IMR-90 (cell line): ENCODE measurements around the gene DNAJB8. TPM values are rescaled to one million over a fixed set of nuclear protein-coding genes. Genes with fewer than 3 reads are reported as not detected.
A peak's percentile ranks its signal among the peaks of the same experiment; 100 is the strongest.

ENCODE experiments used
- ATAC-seq: fragments of 200-7000 bp; cut with Tn5 transposase; 2 replicates; pipeline ENCODE4 v1.9.1; 2020; ENCODE audit warnings: low read depth, mild to moderate bottlenecking, moderate library complexity
- BruUV-seq: library from RNA; stranded (reverse); fragments of 400-500 nt; replicated peaks from 2 replicates; lab custom pipeline; 2021; lab: Mats Ljungman, UMichigan
- CTCF ChIA-PET: fragments of 300-600 bp; formaldehyde crosslinking; extraction: SDS; loops from one replicate; lab custom pipeline; 2021; ENCODE audit warnings: antibody characterized with exemption; lab: Yijun Ruan, JAX
- POLR2A ChIA-PET: fragments of 300-600 bp; sonication (Branson Sonifier 250); formaldehyde crosslinking; loops from one replicate; lab custom pipeline; 2022; ENCODE audit warnings: antibody characterized with exemption; ENCODE audit not compliant: unreplicated experiment; lab: Charles Lee
- DNase-seq: peaks from one replicate; pipeline ENCODE4 v3.0.0; 2013
- H2AFZ ChIP-seq: replicated peaks from 2 replicates; pipeline ENCODE3; 2013; ENCODE audit warnings: low read length, mild to moderate bottlenecking; ENCODE audit not compliant: poor library complexity
- H2AK5ac ChIP-seq: 2 replicates; pipeline ENCODE4 v1.6.1; 2013; ENCODE audit warnings: low read depth, low read length, inconsistent platforms
- H2AK9ac ChIP-seq: replicated peaks from 2 replicates; pipeline ENCODE3; 2013; ENCODE audit warnings: mild to moderate bottlenecking, low read depth, low read length, moderate library complexity; ENCODE audit not compliant: poor library complexity
- H2BK120ac ChIP-seq: 2 replicates; pipeline ENCODE4 v1.6.1; 2013; ENCODE audit warnings: low read depth, low read length, inconsistent platforms
- H2BK15ac ChIP-seq: 3 replicates; pipeline ENCODE4 v1.6.1; 2013; ENCODE audit warnings: low read depth, low read length, inconsistent platforms
- H2BK20ac ChIP-seq: 2 replicates; pipeline ENCODE4 v1.6.1; 2013; ENCODE audit warnings: low read depth, mild to moderate bottlenecking, inconsistent platforms, low read length, moderate library complexity
- H2BK5ac ChIP-seq: 2 replicates; pipeline ENCODE4 v1.6.1; 2013; ENCODE audit warnings: mild to moderate bottlenecking, low read depth, low read length, inconsistent platforms; ENCODE audit not compliant: poor library complexity, severe bottlenecking
- H3K14ac ChIP-seq: replicated peaks from 2 replicates; pipeline ENCODE4 v1.6.1; 2013; ENCODE audit warnings: low read depth, low read length, inconsistent platforms
- H3K18ac ChIP-seq: 2 replicates; pipeline ENCODE4 v1.6.1; 2013; ENCODE audit warnings: low read depth, low read length, control low read depth
- H3K23ac ChIP-seq: 2 replicates; pipeline ENCODE4 v1.6.1; 2013; ENCODE audit warnings: low read depth, low read length, inconsistent platforms
- H3K27ac ChIP-seq: 2 replicates; pipeline ENCODE4 v1.5.1; 2013; ENCODE audit warnings: mild to moderate bottlenecking, control low read depth, low read length; ENCODE audit not compliant: insufficient read depth
- H3K27me3 ChIP-seq: 2 replicates; pipeline ENCODE4 v1.6.1; 2013; ENCODE audit warnings: low read length; ENCODE audit not compliant: control insufficient read depth, insufficient read depth
- H3K36me3 ChIP-seq: 2 replicates; pipeline ENCODE4 v1.6.1; 2013; ENCODE audit warnings: low read length, mixed read lengths; ENCODE audit not compliant: control insufficient read depth, insufficient read depth
- H3K4ac ChIP-seq: 2 replicates; pipeline ENCODE4 v1.6.1; 2013; ENCODE audit warnings: low read depth, low read length, inconsistent platforms
- H3K4me1 ChIP-seq: 2 replicates; pipeline ENCODE4 v1.6.1; 2013; ENCODE audit warnings: low read length, mixed read lengths; ENCODE audit not compliant: control insufficient read depth, insufficient read depth
- H3K4me2 ChIP-seq: 2 replicates; pipeline ENCODE4 v1.6.1; 2013; ENCODE audit warnings: low read depth, mild to moderate bottlenecking, control low read depth, low read length, moderate library complexity
- H3K4me3 ChIP-seq: 2 replicates; pipeline ENCODE4 v1.5.1; 2013; ENCODE audit warnings: low read depth, mild to moderate bottlenecking, control low read depth, low read length, moderate library complexity; ENCODE audit not compliant: insufficient read depth
- H3K56ac ChIP-seq: 2 replicates; pipeline ENCODE4 v1.6.1; 2013; ENCODE audit warnings: low read length, inconsistent platforms; ENCODE audit not compliant: insufficient read depth; ENCODE audit errors: extremely low read depth
- H3K79me1 ChIP-seq, 2 experiments: 2 replicates each; pipeline ENCODE4 v1.6.1; 2013; ENCODE audit warnings: low read length in 2 of 2, inconsistent platforms in 1 of 2, low read depth in 1 of 2
- H3K9ac ChIP-seq: 2 replicates; pipeline ENCODE4 v1.6.1; 2013; ENCODE audit warnings: low read depth, low read length, control low read depth
- H3K9me1 ChIP-seq: 2 replicates; pipeline ENCODE4 v1.6.1; 2013; ENCODE audit warnings: low read length, inconsistent platforms; ENCODE audit not compliant: insufficient read depth
- H3K9me3 ChIP-seq: 2 replicates; pipeline ENCODE4 v1.6.1; 2013; ENCODE audit warnings: low read length; ENCODE audit not compliant: control insufficient read depth, insufficient read depth
- H4K20me1 ChIP-seq: 2 replicates; pipeline ENCODE4 v1.6.1; 2013; ENCODE audit warnings: low read length, inconsistent platforms; ENCODE audit not compliant: insufficient read depth
- H4K5ac ChIP-seq: 2 replicates; pipeline ENCODE4 v1.6.1; 2013; ENCODE audit warnings: mild to moderate bottlenecking, low read depth, low read length, control low read depth
- H4K8ac ChIP-seq, 2 experiments: 2 replicates each; pipeline ENCODE4 v1.6.1; 2013; ENCODE audit warnings: low read depth in 2 of 2, low read length in 2 of 2, control low read depth in 1 of 2, inconsistent platforms in 1 of 2
- H4K91ac ChIP-seq: 2 replicates; pipeline ENCODE4 v1.6.1; 2013; ENCODE audit warnings: low read depth, low read length, inconsistent platforms; ENCODE audit not compliant: insufficient read depth
- BHLHE40 ChIP-seq: fragments of 150-350 bp; IDR thresholded peaks from 2 replicates; pipeline ENCODE4 v1.6.1; 2016; ENCODE audit warnings: mild to moderate bottlenecking, low read depth, low read length
- CEBPB ChIP-seq: IDR thresholded peaks from 2 replicates; pipeline ENCODE4 v1.6.1; 2012; ENCODE audit warnings: low read depth, low read length, improper control_type of control experiment
- CHD1 ChIP-seq: IDR thresholded peaks from 2 replicates; pipeline ENCODE4 v1.6.1; 2012; ENCODE audit warnings: low read depth, low read length, improper control_type of control experiment
- CTCF ChIP-seq: conservative IDR thresholded peaks from 2 replicates; pipeline ENCODE4 v1.5.1; 2012; ENCODE audit warnings: mild to moderate bottlenecking, low read depth, low read length, improper control_type of control experiment
- FOS ChIP-seq: fragments of 150-350 bp; IDR thresholded peaks from 2 replicates; pipeline ENCODE4 v1.6.1; 2016; ENCODE audit warnings: low read depth, low read length
- MAFK ChIP-seq: IDR thresholded peaks from 2 replicates; pipeline ENCODE4 v1.6.1; 2012; ENCODE audit warnings: low read depth, low read length, improper control_type of control experiment
- MAZ ChIP-seq: IDR thresholded peaks from 2 replicates; pipeline ENCODE4 v1.6.1; 2012; ENCODE audit warnings: low read depth, mild to moderate bottlenecking, low read length, improper control_type of control experiment, moderate library complexity, borderline replicate concordance
- MXI1 ChIP-seq: IDR thresholded peaks from 2 replicates; pipeline ENCODE4 v1.6.1; 2012; ENCODE audit warnings: low read depth, mild to moderate bottlenecking, low read length, moderate library complexity, borderline replicate concordance
- NFE2L2 ChIP-seq: fragments of 150-350 bp; IDR thresholded peaks from 2 replicates; pipeline ENCODE4 v1.6.1; 2016; ENCODE audit warnings: low read depth, mild to moderate bottlenecking, low read length
- POLR2A ChIP-seq: IDR thresholded peaks from 2 replicates; pipeline ENCODE4 v1.6.1; 2012; ENCODE audit warnings: mild to moderate bottlenecking, low read depth, low read length
- RAD21 ChIP-seq: IDR thresholded peaks from 2 replicates; pipeline ENCODE4 v1.6.1; 2012; ENCODE audit warnings: low read length, improper control_type of control experiment
- RCOR1 ChIP-seq: IDR thresholded peaks from 2 replicates; pipeline ENCODE4 v1.6.1; 2012; ENCODE audit warnings: mild to moderate bottlenecking, low read length, improper control_type of control experiment; ENCODE audit not compliant: insufficient replicate concordance
- RFX5 ChIP-seq: IDR thresholded peaks from 2 replicates; pipeline ENCODE4 v1.8.0; 2012; ENCODE audit warnings: low read depth, mild to moderate bottlenecking, low read length, moderate library complexity
- SMC3 ChIP-seq: fragments of 150-350 bp; IDR thresholded peaks from 2 replicates; pipeline ENCODE4 v1.6.1; 2016; ENCODE audit warnings: low read depth, mild to moderate bottlenecking, antibody characterized with exemption, low read length, moderate library complexity
- WGBS, 2 experiments: methylation state at CpG; one replicate each; pipeline versions ENCODE4 v1.1.5 to v1.1.7; 2013; ENCODE audit warnings: missing lambda C conversion rate in 2 of 2; ENCODE audit not compliant: insufficient read length in 1 of 2; ENCODE audit errors: extremely low coverage in 2 of 2; 5-methylcytosine and 5-hydroxymethylcytosine counted together
- dilution Hi-C: fragments of 300-500 bp; cut with HindIII; formaldehyde crosslinking; loops from one replicate; pipeline ENCODE4 v1.14.3; 2018; ENCODE audit warnings: low sequenced_read_pairs; ENCODE audit not compliant: unreplicated experiment
- in situ Hi-C: fragments of 300-500 bp; cut with MboI; formaldehyde crosslinking; loops from 3 replicates; pipeline ENCODE4 v1.14.3; 2019; ENCODE audit warnings: low sequenced_read_pairs, inconsistent platforms, mixed read lengths
- intact Hi-C: fragments of 100-400 bp; cut with micrococcal nuclease; formaldehyde crosslinking; loops from 2 replicates; pipeline ENCODE4 v1.10.0; 2022
- polyA plus RNA-seq, 3 experiments: library from polyadenylated mRNA; depleted of rRNA; stranded (reverse); fragments of >200 nt; gene quantifications; 2 replicates each; pipeline ENCODE4 v1.2.3, GENCODE V29; 2012; ENCODE audit warnings: low replicate concordance in 1 of 3
- total RNA-seq: library from RNA; depleted of rRNA; stranded (reverse); fragments of >200 nt; gene quantifications from 2 replicates; pipeline ENCODE4 v1.2.3, GENCODE V29; 2012
- TF ChIP-seq, protein P1 (sequence below): fragments of 150-350 bp; IDR thresholded peaks from 2 replicates; pipeline ENCODE4 v1.6.1; 2017; ENCODE audit warnings: mild to moderate bottlenecking, antibody characterized with exemption, low read length, low read depth
- TF ChIP-seq, protein P2 (sequence below): fragments of 150-350 bp; IDR thresholded peaks from 2 replicates; pipeline ENCODE4 v1.6.1; 2016; ENCODE audit warnings: low read depth, mild to moderate bottlenecking, low read length, moderate library complexity, borderline replicate concordance

Gene DNAJB8
- total and polyA plus RNA-seq, 2 of the 4 experiments (the other 2 are of a cell fraction): not detected

GRCh38 chr3:128468791-128469527 is 2.3 kb upstream of the DNAJB8 start:
- in situ Hi-C loops (no loop called here), intact Hi-C loops (no loop called here), dilution Hi-C loops (no loop called here)
- Histone ChIP-seq H3K4me1 (no peaks in the 10 kb centered on the region), H4K20me1 (no peaks in the 10 kb centered on the region), H4K5ac (no peak overlapping the region), H2BK5ac (no peak overlapping the region), H2BK120ac (no peak overlapping the region), H4K8ac (no peak overlapping the region), H3K14ac (no peak overlapping the region), H3K18ac (no peak overlapping the region), H3K79me1 (no peaks in the 10 kb centered on the region), H3K36me3 (no peaks in the 10 kb centered on the region), H3K9me1 (peaks cover 8% of the 10 kb centered on the region), H3K9ac (no peak overlapping the region), H3K4ac (no peak overlapping the region), H3K4me2 (no peak overlapping the region), H4K91ac (no peak overlapping the region), H2AFZ (no peak overlapping the region), H2AK5ac (no peak overlapping the region), H3K27ac (no peak overlapping the region), H3K4me3 (no peak overlapping the region), H2BK15ac (no peak overlapping the region), H3K27me3 (peaks cover 88% of the 10 kb centered on the region), H2AK9ac (peak overlapping the region; percentile 28), H3K9me3 (peaks cover 8% of the 10 kb centered on the region), H2BK20ac (no peak overlapping the region), H3K56ac (no peak overlapping the region), H3K23ac (no peak overlapping the region)
- DNase-seq: no peak
- 86% methylated on average over 5 of the region's 10 CpGs; no CpG with 5 or more reads in 1 of the 2 experiments for WGBS, 2 experiments
- no TSS peak for BruUV-seq
- no peak for TF ChIP-seq MXI1
- no peak for TF ChIP-seq FOS
- no peak for TF ChIP-seq MAZ
- no peak for TF ChIP-seq NFE2L2
- TF ChIP-seq CHD1: no peak
- no peak for TF ChIP-seq CEBPB
- TF ChIP-seq, protein P1, sequence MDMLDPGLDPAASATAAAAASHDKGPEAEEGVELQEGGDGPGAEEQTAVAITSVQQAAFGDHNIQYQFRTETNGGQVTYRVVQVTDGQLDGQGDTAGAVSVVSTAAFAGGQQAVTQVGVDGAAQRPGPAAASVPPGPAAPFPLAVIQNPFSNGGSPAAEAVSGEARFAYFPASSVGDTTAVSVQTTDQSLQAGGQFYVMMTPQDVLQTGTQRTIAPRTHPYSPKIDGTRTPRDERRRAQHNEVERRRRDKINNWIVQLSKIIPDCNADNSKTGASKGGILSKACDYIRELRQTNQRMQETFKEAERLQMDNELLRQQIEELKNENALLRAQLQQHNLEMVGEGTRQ: no peak
- TF ChIP-seq SMC3: no peak
- TF ChIP-seq CTCF: no peak
- TF ChIP-seq POLR2A: no peak
- no peak for TF ChIP-seq RCOR1
- TF ChIP-seq, protein P2, sequence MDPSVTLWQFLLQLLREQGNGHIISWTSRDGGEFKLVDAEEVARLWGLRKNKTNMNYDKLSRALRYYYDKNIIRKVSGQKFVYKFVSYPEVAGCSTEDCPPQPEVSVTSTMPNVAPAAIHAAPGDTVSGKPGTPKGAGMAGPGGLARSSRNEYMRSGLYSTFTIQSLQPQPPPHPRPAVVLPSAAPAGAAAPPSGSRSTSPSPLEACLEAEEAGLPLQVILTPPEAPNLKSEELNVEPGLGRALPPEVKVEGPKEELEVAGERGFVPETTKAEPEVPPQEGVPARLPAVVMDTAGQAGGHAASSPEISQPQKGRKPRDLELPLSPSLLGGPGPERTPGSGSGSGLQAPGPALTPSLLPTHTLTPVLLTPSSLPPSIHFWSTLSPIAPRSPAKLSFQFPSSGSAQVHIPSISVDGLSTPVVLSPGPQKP: no peak
- TF ChIP-seq BHLHE40: no peak
- no peak for TF ChIP-seq RAD21
- no peak for TF ChIP-seq RFX5
- no peak for TF ChIP-seq MAFK
- no peak for ATAC-seq
- CTCF ChIA-PET: no interaction called here
- POLR2A ChIA-PET: no interaction called here
